SU-DHL-6 (cell line): Measurements from ENCODE around the gene CALHM1.

Source experiments
- H2AFZ ChIP-seq: fragments of 200-600 bp; sonication (generic); 2 replicates; pipeline ENCODE4 v1.6.1; 2014; ENCODE audit warnings: low read depth, mild to moderate bottlenecking, moderate library complexity, mixed read lengths, antibody characterized with exemption, low read length; ENCODE audit not compliant: severe bottlenecking
- H3F3A ChIP-seq: fragments of 200-600 bp; shearing (Covaris generic); 2 replicates; pipeline ENCODE4 v1.6.0; 2016; ENCODE audit warnings: antibody characterized with exemption, mild to moderate bottlenecking; ENCODE audit not compliant: insufficient read depth
- H3K27ac ChIP-seq: fragments of 200-600 bp; sonication (generic); 2 replicates; pipeline ENCODE4 v1.5.1; 2016; ENCODE audit warnings: low read depth, mild to moderate bottlenecking, low read length, moderate library complexity, mixed read lengths
- H3K27me3 ChIP-seq: fragments of 200-600 bp; sonication (generic), shearing (Covaris generic); 2 replicates; pipeline ENCODE4 v1.6.0; 2014; ENCODE audit warnings: mild to moderate bottlenecking, low read length
- H3K36me3 ChIP-seq: fragments of 200-600 bp; sonication (generic); 2 replicates; pipeline ENCODE4 v1.6.1; 2014; ENCODE audit warnings: mild to moderate bottlenecking, low read length, mixed read lengths
- H3K4me2 ChIP-seq: fragments of 300-600, 200-600 bp; shearing (Covaris generic), sonication (generic); 2 replicates; pipeline ENCODE4 v1.6.0; 2014; ENCODE audit warnings: low read length, low read depth, mild to moderate bottlenecking; ENCODE audit not compliant: poor library complexity, severe bottlenecking
- H3K4me3 ChIP-seq: fragments of 200-600 bp; sonication (generic); 2 replicates; pipeline ENCODE4 v1.5.1; 2014; ENCODE audit warnings: antibody characterized with exemption, low read length, mild to moderate bottlenecking, mixed read lengths; ENCODE audit not compliant: insufficient read depth, poor library complexity, severe bottlenecking
- H3K79me2 ChIP-seq: fragments of 200-600 bp; sonication (generic); 2 replicates; pipeline ENCODE4 v1.6.1; 2014; ENCODE audit warnings: mild to moderate bottlenecking, low read length, moderate library complexity; ENCODE audit not compliant: insufficient read depth
- H3K9ac ChIP-seq: fragments of 200-600 bp; sonication (generic); 2 replicates; pipeline ENCODE4 v1.7.0; 2014; ENCODE audit warnings: mild to moderate bottlenecking, low read length
- H3K9me2 ChIP-seq: fragments of 200-600 bp; sonication (generic); replicated peaks from 2 replicates; pipeline ENCODE4 v1.6.1; 2014; ENCODE audit warnings: low read length; ENCODE audit not compliant: insufficient read depth
- H3K9me3 ChIP-seq: fragments of 200-600 bp; sonication (generic); 2 replicates; pipeline ENCODE4 v1.6.1; 2014; ENCODE audit warnings: low read length, mixed read lengths; ENCODE audit not compliant: insufficient read depth
- H4K20me1 ChIP-seq: fragments of 200-600 bp; sonication (generic); 2 replicates; pipeline ENCODE4 v1.6.1; 2014; ENCODE audit warnings: low read depth, mild to moderate bottlenecking, antibody characterized with exemption, low read length, moderate library complexity, mixed read lengths
- CTCF ChIP-seq: fragments of 200-600 bp; sonication (generic); IDR thresholded peaks from one replicate; pipeline ENCODE4 v1.5.1; 2017; ENCODE audit warnings: antibody characterized with exemption, mild to moderate bottlenecking, low read length, moderate library complexity; ENCODE audit not compliant: insufficient read depth, poor library complexity, severe bottlenecking
- EZH2phosphoT487 ChIP-seq: fragments of 200-600 bp; sonication (generic), shearing (Covaris generic); conservative IDR thresholded peaks from 2 replicates; pipeline ENCODE4 v1.6.1; 2018; ENCODE audit warnings: mild to moderate bottlenecking, antibody characterized with exemption, low read length, moderate library complexity, mixed read lengths

CALHM1 gene

GRCh38 chr10:103493362-103493915 is 34.7 kb upstream of the CALHM1 start, which contains the start of gene NEURL1:
NEURL1 (plus strand) TSS chr10:103493705; CDS start chr10:103494388, 683 bp downstream.
- H3K27me3 ChIP-seq = no peaks in the 10 kb centered on the region

GRCh38 chr10:103492655-103493261 is 34.1 kb upstream of the CALHM1 start:
- no peak overlapping the region for H3K9ac ChIP-seq
- H3F3A ChIP-seq = no peaks in the 10 kb centered on the region
- no peaks in the 10 kb centered on the region for H4K20me1 ChIP-seq
- H3K79me2 ChIP-seq = no peaks in the 10 kb centered on the region
- H3K4me3 ChIP-seq = no peak overlapping the region
- no peak overlapping the region for H3K27ac ChIP-seq
- H2AFZ ChIP-seq = no peak overlapping the region
- H3K9me3 ChIP-seq = no peaks in the 10 kb centered on the region
- no peaks in the 10 kb centered on the region for H3K36me3 ChIP-seq
- H3K9me2 ChIP-seq = no peaks in the 10 kb centered on the region
- no peaks in the 10 kb centered on the region for H3K27me3 ChIP-seq
- TF ChIP-seq EZH2phosphoT487 (no peak), CTCF (no peak)
- H3K4me2 ChIP-seq = no peak overlapping the region

More at GRCh38 chr10:103493362-103493915, 34.7 kb upstream of the CALHM1 start, which contains the start of gene NEURL1:
- no peaks in the 10 kb centered on the region for H3K36me3 ChIP-seq
- no peak within 1 kb of the TSS for H3K27ac ChIP-seq
- peak within 1 kb of the TSS; percentile 37 for H3K4me2 ChIP-seq
- no peaks in the 10 kb centered on the region for H3F3A ChIP-seq
- TF ChIP-seq CTCF (no peak), EZH2phosphoT487 (no peak)
- H3K9me2 ChIP-seq = no peaks in the 10 kb centered on the region
- no peaks in the 10 kb centered on the region for H3K79me2 ChIP-seq
- no peaks in the 10 kb centered on the region for H3K9me3 ChIP-seq
- no peaks in the 10 kb centered on the region for H4K20me1 ChIP-seq
- H2AFZ ChIP-seq = no peak within 1 kb of the TSS
- H3K9ac ChIP-seq = no peak within 1 kb of the TSS
- peak within 1 kb of the TSS; percentile 21 for H3K4me3 ChIP-seq

- H3K9ac ChIP-seq = no peak overlapping the region
- no peak overlapping the region for H3K27ac ChIP-seq
- no peak overlapping the region for H2AFZ ChIP-seq
- H3K27me3 ChIP-seq = no peaks in the 10 kb centered on the region
- H3K4me2 ChIP-seq = no peak overlapping the region
- H3K9me2 ChIP-seq = no peaks in the 10 kb centered on the region
- no peaks in the 10 kb centered on the region for H3K79me2 ChIP-seq
- TF ChIP-seq EZH2phosphoT487 = no peak
- TF ChIP-seq CTCF = no peak
- H3K36me3 ChIP-seq = no peaks in the 10 kb centered on the region
- no peaks in the 10 kb centered on the region for H3K9me3 ChIP-seq
- H3F3A ChIP-seq = no peaks in the 10 kb centered on the region
- H3K4me3 ChIP-seq = no peak overlapping the region
- H4K20me1 ChIP-seq = no peaks in the 10 kb centered on the region
Observed at GRCh38 chr10:103491729-103492364, 33.1 kb upstream of the CALHM1 start.
